GM18520 (cell line): Measurements from ENCODE around the gene LMO7.
"Not testable (repeated sequence)": the region's sequence is repeated elsewhere in the genome, so short reads cannot be mapped to it uniquely, and the experiment has no call there.

Experiments used
- ATAC-seq: cut with Tn5 transposase; IDR thresholded peaks from one replicate; pipeline ENCODE4 v1.9.1; 2021; ENCODE audit not compliant: unreplicated experiment

The LMO7 gene

DNA sequence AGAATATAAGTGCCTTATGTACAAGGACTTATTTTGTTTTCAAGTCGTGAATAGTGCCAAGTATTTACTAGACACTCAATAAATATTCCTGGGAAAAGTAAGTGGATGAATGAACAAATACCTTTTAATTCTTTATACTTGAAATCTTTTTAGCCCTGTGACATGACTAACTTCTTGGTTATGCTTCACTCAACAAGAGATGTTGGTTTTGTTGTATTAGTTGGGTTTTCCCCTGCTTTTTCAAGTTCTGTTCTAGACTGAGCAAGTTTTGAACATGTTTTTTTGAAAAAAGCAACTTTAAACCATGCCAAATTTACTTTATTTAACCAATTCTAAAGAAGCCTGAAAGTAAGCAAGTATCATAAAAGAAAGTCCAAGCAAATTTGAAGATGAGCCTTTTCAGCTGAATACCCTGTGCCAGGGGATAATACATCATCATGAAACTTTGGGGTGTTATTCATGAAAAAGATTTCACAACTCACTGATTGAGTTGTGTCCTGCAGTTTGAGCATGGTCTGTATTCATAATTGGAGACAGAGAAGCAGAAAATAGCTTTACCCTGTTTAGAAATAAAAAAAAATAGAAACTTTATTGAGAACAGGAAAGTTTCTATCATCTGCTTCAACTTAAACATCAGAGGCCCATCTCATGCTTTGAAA, 11.1 kb downstream of the LMO7 start:
- ATAC-seq, result peak; percentile 76

DNA sequence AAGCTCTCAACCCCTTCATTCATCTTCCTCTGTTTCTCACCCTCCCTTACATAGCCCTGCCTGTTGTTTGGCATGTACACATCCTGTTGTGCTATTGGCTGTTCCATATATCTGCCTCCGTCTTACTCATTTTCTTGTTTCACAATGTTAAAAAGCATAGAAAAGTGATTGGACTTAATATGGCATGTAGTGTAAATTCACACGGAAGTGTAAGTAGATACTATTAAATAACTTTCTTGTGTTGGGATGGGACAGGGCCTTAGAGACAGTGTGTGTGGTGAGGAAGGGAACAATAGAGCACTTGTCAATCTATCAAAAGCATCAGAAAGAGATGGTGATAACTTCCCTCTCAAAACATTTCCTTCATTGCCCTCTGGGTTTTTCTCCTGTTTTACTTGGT, 12.3 kb downstream of the LMO7 start:
- no peak for ATAC-seq

DNA sequence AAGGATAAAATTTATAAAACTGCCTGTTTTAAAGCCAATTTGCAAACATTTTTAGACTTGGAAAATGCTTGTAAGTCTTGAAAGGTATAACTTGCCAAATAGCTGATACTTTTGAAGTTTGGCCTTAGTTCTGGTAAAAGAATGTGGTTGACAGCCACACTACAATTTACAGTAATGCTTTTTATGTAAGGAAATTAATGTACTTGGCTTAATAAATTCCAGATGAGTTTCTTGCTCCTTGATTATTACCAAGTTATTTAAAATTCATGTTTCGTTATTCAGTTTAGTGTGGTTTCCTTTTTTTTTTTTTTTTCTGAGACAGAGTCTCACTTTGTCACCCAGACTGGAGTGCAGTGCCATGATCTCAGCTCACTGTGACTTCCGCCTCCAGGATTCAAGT, 14.9 kb downstream of the LMO7 start:
- ATAC-seq, result no peak

DNA sequence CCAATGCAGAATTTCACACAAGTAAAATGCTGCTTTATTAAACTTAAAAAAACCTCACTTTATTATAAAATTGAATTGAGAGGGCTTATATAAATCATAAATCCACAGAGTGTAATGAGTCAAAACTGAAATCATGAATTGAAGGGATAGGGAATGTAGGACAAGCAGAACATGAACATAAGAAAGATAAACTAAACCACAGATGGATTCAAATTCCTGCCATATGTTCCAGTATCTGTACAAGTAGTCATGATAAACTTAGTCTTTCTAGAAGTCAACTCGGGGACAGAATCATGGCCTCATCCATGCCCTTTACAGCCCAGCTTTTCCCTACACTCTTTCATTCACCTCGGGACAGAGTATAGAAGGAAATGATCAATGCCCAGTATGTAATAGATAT, 16.6 kb downstream of the LMO7 start:
- ATAC-seq, result no peak

- no peak for ATAC-seq
These were observed 20.4 kb downstream of the LMO7 start for GRCh38 chr13:75656425-75656989.

- ATAC-seq, result no peak
These were observed 21.0 kb downstream of the LMO7 start for GRCh38 chr13:75657111-75657510.

- no peak for ATAC-seq
These were observed 24.6 kb downstream of the LMO7 start for GRCh38 chr13:75660694-75661093.

DNA sequence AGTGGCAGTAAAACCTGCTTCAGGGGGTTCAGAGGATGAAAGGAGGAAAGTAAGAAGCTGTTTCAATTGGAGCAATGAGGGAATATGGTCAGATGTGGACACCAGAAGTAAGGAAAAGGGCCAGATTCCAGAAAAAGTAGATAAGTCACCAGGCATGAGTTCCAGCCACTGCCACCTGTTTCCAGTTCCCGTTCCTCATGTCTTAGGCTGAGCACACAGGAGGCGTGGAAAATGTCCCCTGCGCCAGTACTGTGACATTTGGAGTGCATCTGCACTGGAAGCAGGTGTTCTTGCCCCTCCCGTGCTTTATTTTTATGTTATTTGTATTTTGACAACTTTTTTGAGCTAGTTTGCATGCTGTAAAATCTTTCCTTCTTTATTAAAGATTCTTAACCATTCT, 25.3 kb downstream of the LMO7 start:
- ATAC-seq, result no peak

GRCh38 chr13:75666646-75667351, 30.7 kb downstream of the LMO7 start:
- ATAC-seq, result no peak

GRCh38 chr13:75669706-75670105, 33.6 kb downstream of the LMO7 start:
- no peak for ATAC-seq

DNA sequence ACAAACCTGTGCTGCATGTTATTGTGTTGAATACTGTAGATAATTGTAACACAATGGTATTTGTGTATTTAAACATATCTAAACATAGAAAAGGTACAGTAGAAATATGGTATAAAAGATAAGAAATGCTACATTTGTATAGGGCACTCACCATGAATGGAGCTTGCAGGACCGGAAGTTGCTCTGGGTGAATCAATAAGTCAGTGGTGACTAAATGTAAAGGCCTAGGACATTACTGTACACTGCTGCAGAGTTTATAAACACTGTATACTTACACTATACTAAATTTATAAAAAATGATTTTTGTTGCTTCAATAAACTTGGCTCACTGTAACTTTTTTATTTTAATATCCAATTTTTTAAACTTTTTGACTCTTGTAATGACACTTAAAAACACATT, 34.4 kb downstream of the LMO7 start:
- no peak for ATAC-seq

- ATAC-seq, result no peak
These were observed 39.3 kb downstream of the LMO7 start for GRCh38 chr13:75675421-75675820.

DNA sequence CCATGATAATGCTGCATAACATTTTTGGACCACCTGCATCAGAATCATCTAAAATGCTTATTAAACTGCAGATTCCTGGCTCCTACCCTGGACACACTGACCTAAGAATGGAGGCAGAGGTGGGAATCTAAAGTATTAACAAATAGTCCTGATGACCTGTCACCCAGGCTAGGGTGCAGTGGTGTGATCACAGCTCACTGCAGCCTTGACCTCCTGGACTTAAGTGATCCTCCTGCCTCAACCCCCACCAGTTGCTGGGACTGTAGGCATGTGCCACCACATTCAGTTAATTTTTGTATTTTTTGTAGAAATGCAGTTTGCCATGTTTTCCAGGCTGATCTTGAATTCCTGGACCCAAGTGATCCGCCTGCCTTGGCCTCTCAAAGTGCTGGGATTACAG, 43.3 kb downstream of the LMO7 start:
- no peak for ATAC-seq

GRCh38 chr13:75680251-75680650, 44.1 kb downstream of the LMO7 start:
- not testable (repeated sequence) for ATAC-seq

DNA sequence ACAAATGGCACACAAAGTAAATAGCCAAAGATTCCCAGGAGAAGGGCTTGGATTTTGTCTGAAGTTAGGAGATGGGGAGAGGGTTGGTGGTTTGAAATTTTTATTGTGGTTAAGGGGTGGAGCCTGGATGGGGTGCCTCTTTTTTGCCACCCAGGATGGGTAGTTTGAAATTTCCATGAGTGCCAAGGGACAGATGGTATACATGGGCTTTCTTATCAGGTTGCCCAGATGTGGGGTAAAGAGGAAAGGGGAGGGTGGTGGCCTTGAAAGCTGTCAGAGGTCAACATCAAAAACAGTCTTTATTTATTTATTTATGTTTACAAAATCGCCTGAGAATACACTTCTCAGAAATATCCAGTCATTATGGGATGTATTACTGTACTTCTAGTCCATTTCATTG, 46.2 kb downstream of the LMO7 start:
- no peak for ATAC-seq

- no peak for ATAC-seq
These were observed 49.1 kb downstream of the LMO7 start for GRCh38 chr13:75685239-75685697.

- no peak for ATAC-seq
These were observed 51.1 kb downstream of the LMO7 start for GRCh38 chr13:75687150-75687763.

- ATAC-seq, result no peak
These were observed 53.6 kb downstream of the LMO7 start for GRCh38 chr13:75689686-75690085.

DNA sequence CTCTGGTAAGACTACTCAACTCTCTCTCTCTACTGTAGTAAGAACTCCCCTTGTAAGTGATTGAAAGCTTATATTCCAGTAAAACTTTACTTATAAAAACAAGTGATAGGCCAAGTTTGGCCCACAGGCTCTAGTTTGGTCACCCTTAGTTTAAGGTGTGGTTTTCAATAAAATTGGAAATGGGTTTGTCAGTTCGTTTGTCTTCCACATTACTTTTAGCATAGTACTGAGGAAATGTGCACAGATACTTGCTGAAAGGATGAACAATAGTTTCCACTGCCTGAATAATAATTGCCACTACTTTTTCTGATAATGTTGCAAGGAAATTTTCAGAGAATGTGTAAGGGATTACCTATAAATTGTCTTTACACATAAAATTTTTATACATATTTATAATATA, 54.5 kb downstream of the LMO7 start:
- no peak for ATAC-seq

- ATAC-seq, result no peak
These were observed 55.1 kb downstream of the LMO7 start for GRCh38 chr13:75691183-75691582.

DNA sequence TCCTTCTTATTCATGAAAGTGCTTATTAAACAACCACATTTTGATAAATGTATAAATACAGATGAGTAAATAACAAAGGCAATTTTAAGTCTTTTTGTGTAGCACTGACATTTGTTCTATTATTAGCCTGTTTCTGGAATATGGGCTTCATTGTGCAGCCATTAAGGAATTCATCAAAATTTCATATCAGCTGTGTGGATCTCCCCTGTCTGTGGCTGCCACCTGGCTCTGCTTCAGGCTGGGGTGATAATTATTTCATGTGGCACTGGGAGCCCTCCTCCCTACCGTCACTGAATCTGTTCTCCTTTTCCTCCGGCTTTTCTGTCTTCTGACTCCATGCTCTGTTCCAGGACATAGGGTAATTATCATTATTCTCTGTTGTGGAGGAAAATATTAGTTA, 57.1 kb downstream of the LMO7 start:
- ATAC-seq, result no peak

DNA sequence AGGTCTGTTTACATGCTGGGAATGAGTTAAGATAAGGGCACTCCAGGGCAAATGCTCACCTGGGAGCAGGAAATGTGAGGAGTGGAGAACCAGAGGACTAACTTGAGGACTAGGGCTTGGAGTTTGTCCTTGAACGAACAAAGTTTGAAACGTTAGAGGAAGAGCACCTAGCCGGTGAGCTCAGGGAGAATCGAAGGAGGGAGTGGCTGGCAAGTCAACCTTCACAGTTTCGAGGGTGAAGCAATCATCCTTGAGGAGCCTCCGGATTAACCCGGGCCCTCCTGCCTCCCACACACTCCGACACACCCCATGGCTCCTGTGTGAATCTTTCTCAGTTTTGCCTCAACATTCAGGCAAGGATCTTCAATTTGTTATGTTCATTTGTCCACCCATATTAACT, 58.6 kb downstream of the LMO7 start:
- no peak for ATAC-seq
